HCT116 (cell line): Measurements from ENCODE around the gene GALNT17. TPM values are rescaled to one million over a fixed set of nuclear protein-coding genes. Genes with fewer than 3 reads are reported as not detected.

Experiments
- ATAC-seq: fragments of 200-7000 bp; cut with Tn5 transposase; 2 replicates; pipeline ENCODE4 v1.9.1; 2020; ENCODE audit warnings: mild to moderate bottlenecking, moderate library complexity
- BruUV-seq: library from RNA; stranded (reverse); fragments of 400-500 nt; replicated peaks from 2 replicates; lab custom pipeline; 2021; lab: Mats Ljungman, UMichigan
- CTCF ChIA-PET: fragments of 300-600 bp; sonication (Branson Sonifier 250); formaldehyde crosslinking; loops from one replicate; lab custom pipeline; 2021; ENCODE audit warnings: antibody characterized with exemption; lab: Charles Lee
- POLR2A ChIA-PET: fragments of 300-600, 350-600 bp; sonication (Branson Sonifier 250); formaldehyde crosslinking; loops from one replicate; lab custom pipeline; 2021; ENCODE audit warnings: antibody characterized with exemption; lab: Charles Lee
- RAD21 ChIA-PET, 2 experiments: fragments of 300-600 bp; sonication (Branson Sonifier 250); formaldehyde crosslinking; loops; one replicate each; lab custom pipeline; 2023; ENCODE audit warnings: low total read pairs in 2 of 2; ENCODE audit not compliant: uncharacterized antibody in 2 of 2, unreplicated experiment in 2 of 2, low non-redundant PET in 1 of 2; lab: Charles Lee
- DNase-seq: peaks from one replicate; pipeline ENCODE4 v3.0.0-alpha.2; 2010; ENCODE audit warnings: low read depth, low spot score
- H2AFZ ChIP-seq: fragments of 200-600 bp; shearing (Covaris generic), sonication (generic); 2 replicates; pipeline ENCODE4 v1.6.1; 2017; ENCODE audit warnings: low read depth, mixed run types, mixed read lengths, antibody characterized with exemption, low read length; ENCODE audit not compliant: poor library complexity, severe bottlenecking
- H3K27ac ChIP-seq: 2 replicates; pipeline ENCODE4 v1.5.1; 2012; ENCODE audit warnings: low read depth, low read length
- H3K27me3 ChIP-seq: fragments of 200-600 bp; sonication (generic); 2 replicates; pipeline ENCODE4 v1.6.1; 2016; ENCODE audit warnings: mixed run types, low read length, mixed read lengths; ENCODE audit not compliant: insufficient read depth
- H3K36me3 ChIP-seq, 2 experiments: fragments of 200-500 bp in 1 of 2; fragments of 200-600 bp in 1 of 2; sonication (Bioruptor generic) in 1 of 2; sonication (generic) in 1 of 2; 2 replicates each; pipeline versions ENCODE4 v1.5.1 to v1.6.1; 2014 to 2016; ENCODE audit warnings: low read length in 2 of 2, inconsistent platforms in 1 of 2, mixed read lengths in 1 of 2, mixed run types in 1 of 2; ENCODE audit not compliant: insufficient read depth in 2 of 2, control insufficient read depth in 1 of 2
- H3K4me1 ChIP-seq, 2 experiments: fragments of 200-600 bp in 1 of 2; sonication (generic) in 1 of 2; 2 replicates each; pipeline versions ENCODE4 v1.5.1 to v1.6.1; 2012 to 2017; ENCODE audit warnings: low read length in 2 of 2, inconsistent platforms in 1 of 2, mild to moderate bottlenecking in 1 of 2, mixed read lengths in 1 of 2, mixed run types in 1 of 2, moderate library complexity in 1 of 2; ENCODE audit not compliant: insufficient read depth in 2 of 2, control insufficient read depth in 1 of 2
- H3K4me2 ChIP-seq: fragments of 200-600 bp; sonication (generic); 2 replicates; pipeline ENCODE4 v1.6.1; 2017; ENCODE audit warnings: mixed run types, low read length, mixed read lengths
- H3K4me3 ChIP-seq, 2 experiments: fragments of 200-600 bp in 1 of 2; sonication (generic) in 1 of 2; replicated peaks in 1 of 2; 2 replicates each; pipeline ENCODE4 v1.5.1; 2011 to 2016; ENCODE audit warnings: low read length in 2 of 2, control low read depth in 1 of 2, low read depth in 1 of 2, mild to moderate bottlenecking in 1 of 2, mixed read lengths in 1 of 2, mixed run types in 1 of 2
- H3K79me2 ChIP-seq: fragments of 200-600 bp; sonication (generic); 2 replicates; pipeline ENCODE4 v1.6.1; 2017; ENCODE audit warnings: mild to moderate bottlenecking, mixed run types, low read length, moderate library complexity, mixed read lengths; ENCODE audit not compliant: insufficient read depth
- H3K9ac ChIP-seq: fragments of 200-600 bp; sonication (generic); 2 replicates; pipeline ENCODE4 v1.6.1; 2016; ENCODE audit warnings: low read length, mixed read lengths
- H3K9me2 ChIP-seq: fragments of 200-600 bp; sonication (generic), shearing (Covaris generic); 2 replicates; pipeline ENCODE4 v1.6.1; 2017; ENCODE audit warnings: mixed run types, mild to moderate bottlenecking, moderate library complexity; ENCODE audit not compliant: insufficient read depth
- H3K9me3 ChIP-seq, 2 experiments: fragments of 200-500 bp in 1 of 2; fragments of 200-600 bp in 1 of 2; sonication (Bioruptor generic) in 1 of 2; sonication (generic) in 1 of 2; 2 replicates each; pipeline ENCODE4 v1.6.1; 2014 to 2017; ENCODE audit warnings: low read length in 2 of 2, mixed read lengths in 2 of 2, inconsistent platforms in 1 of 2, low read depth in 1 of 2, mild to moderate bottlenecking in 1 of 2, mixed run types in 1 of 2, moderate library complexity in 1 of 2; ENCODE audit not compliant: control insufficient read depth in 1 of 2, insufficient read depth in 1 of 2
- H4K20me1 ChIP-seq: fragments of 200-600 bp; sonication (generic), shearing (Covaris generic); 2 replicates; pipeline ENCODE4 v1.6.1; 2017; ENCODE audit warnings: mixed run types, mild to moderate bottlenecking, moderate library complexity; ENCODE audit not compliant: insufficient read depth
- CBX3 ChIP-seq: IDR thresholded peaks from 2 replicates; pipeline ENCODE4 v1.6.1; 2012; ENCODE audit warnings: low read depth
- CEBPB ChIP-seq: IDR thresholded peaks from 2 replicates; pipeline ENCODE4 v1.6.1; 2012; ENCODE audit warnings: low read depth
- EGR1 ChIP-seq: IDR thresholded peaks from 2 replicates; pipeline ENCODE4 v1.6.1; 2012; ENCODE audit warnings: low read depth
- ELF1 ChIP-seq: IDR thresholded peaks from 2 replicates; pipeline ENCODE4 v1.6.1; 2012; ENCODE audit warnings: low read depth, borderline replicate concordance
- EZH2phosphoT487 ChIP-seq: fragments of 200-600 bp; IDR thresholded peaks from 2 replicates; pipeline ENCODE4 v1.6.1; 2018; ENCODE audit warnings: antibody characterized with exemption, borderline replicate concordance
- FOSL1 ChIP-seq: IDR thresholded peaks from 2 replicates; pipeline ENCODE4 v1.6.1; 2012; ENCODE audit warnings: low read depth
- JUND ChIP-seq: IDR thresholded peaks from 2 replicates; pipeline ENCODE4 v1.6.1; 2012
- SRF ChIP-seq: IDR thresholded peaks from 2 replicates; pipeline ENCODE4 v1.6.1; 2012; ENCODE audit warnings: low read depth
- ZFX ChIP-seq: fragments of 450-650 bp; IDR thresholded peaks from 2 replicates; pipeline ENCODE4 v1.6.1; 2017
- ZNF274 ChIP-seq: fragments of 200-500 bp; sonication (Bioruptor generic); IDR thresholded peaks from 2 replicates; pipeline ENCODE4 v1.6.1; 2014; ENCODE audit warnings: mild to moderate bottlenecking, low read depth, low read length, inconsistent platforms
- intact Hi-C: fragments of 100-400 bp; cut with micrococcal nuclease; formaldehyde crosslinking; loops from 2 replicates; pipeline ENCODE4 v1.10.0; 2022
- total RNA-seq: library from RNA; stranded (reverse); gene quantifications from one replicate; pipeline ENCODE4 v1.2.1, GENCODE V29; 2021; ENCODE audit not compliant: unreplicated experiment
- TF ChIP-seq, protein P1 (sequence below): IDR thresholded peaks from 2 replicates; pipeline ENCODE4 v1.6.1; 2012; ENCODE audit warnings: low read depth
- TF ChIP-seq, protein P2 (sequence below), 3 experiments: fragments of 200-600 bp in 1 of 3; sonication (generic) in 1 of 3; IDR thresholded peaks in 2 of 3; conservative IDR thresholded peaks in 1 of 3; 2 replicates each; pipeline ENCODE4 v1.5.1; 2012 to 2017; ENCODE audit warnings: low read depth in 2 of 3, low read length in 2 of 3, antibody characterized with exemption in 1 of 3, borderline replicate concordance in 1 of 3, control low read depth in 1 of 3, mild to moderate bottlenecking in 1 of 3, mixed read lengths in 1 of 3, mixed run types in 1 of 3, moderate library complexity in 1 of 3; ENCODE audit not compliant: insufficient read depth in 1 of 3

Gene GALNT17
- total RNA-seq, 1 experiment from 2014 or later: not detected

DNA sequence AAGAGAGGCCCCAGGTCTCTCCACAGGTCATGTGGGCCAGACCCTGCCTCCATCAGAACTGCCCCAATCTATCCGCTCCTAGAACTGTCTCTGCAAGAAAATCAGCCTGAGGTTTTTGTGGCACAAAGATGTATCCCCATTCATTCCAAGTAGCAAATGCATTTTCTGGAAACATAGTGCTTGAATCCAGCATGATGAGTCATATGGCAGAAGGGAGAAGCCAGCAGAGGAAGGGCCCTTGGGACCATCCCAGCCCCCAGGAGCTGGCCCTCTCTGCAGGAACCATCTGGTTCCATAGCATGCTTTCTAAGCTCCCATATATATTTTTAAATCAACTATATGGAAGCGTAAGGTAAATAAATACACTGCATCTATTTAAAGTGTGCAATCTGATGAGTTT, 563.2 kb downstream of the GALNT17 start:
- Histone ChIP-seq H3K4me2 (no peak overlapping the region), H3K27me3 (no peaks in the 10 kb centered on the region), H3K9me2 (no peaks in the 10 kb centered on the region), H3K9ac (no peak overlapping the region), H3K36me3 (no peaks in the 10 kb centered on the region), H3K27ac (no peak overlapping the region), H3K9me3 (peaks cover 4 to 8% of the 10 kb centered on the region in 2 experiments; a peak in 2 of 4 replicates), H3K4me3 (no peak overlapping the region), H3K4me1 (no peaks in the 10 kb centered on the region), H3K79me2 (no peaks in the 10 kb centered on the region), H2AFZ (no peak overlapping the region), H4K20me1 (no peaks in the 10 kb centered on the region)
- POLR2A ChIA-PET: no interaction called here
- CTCF ChIA-PET: no interaction called here
- ATAC-seq: no peak
- RAD21 ChIA-PET: no interaction called here
- intact Hi-C loops: no loop called here
- TF ChIP-seq, protein P1, sequence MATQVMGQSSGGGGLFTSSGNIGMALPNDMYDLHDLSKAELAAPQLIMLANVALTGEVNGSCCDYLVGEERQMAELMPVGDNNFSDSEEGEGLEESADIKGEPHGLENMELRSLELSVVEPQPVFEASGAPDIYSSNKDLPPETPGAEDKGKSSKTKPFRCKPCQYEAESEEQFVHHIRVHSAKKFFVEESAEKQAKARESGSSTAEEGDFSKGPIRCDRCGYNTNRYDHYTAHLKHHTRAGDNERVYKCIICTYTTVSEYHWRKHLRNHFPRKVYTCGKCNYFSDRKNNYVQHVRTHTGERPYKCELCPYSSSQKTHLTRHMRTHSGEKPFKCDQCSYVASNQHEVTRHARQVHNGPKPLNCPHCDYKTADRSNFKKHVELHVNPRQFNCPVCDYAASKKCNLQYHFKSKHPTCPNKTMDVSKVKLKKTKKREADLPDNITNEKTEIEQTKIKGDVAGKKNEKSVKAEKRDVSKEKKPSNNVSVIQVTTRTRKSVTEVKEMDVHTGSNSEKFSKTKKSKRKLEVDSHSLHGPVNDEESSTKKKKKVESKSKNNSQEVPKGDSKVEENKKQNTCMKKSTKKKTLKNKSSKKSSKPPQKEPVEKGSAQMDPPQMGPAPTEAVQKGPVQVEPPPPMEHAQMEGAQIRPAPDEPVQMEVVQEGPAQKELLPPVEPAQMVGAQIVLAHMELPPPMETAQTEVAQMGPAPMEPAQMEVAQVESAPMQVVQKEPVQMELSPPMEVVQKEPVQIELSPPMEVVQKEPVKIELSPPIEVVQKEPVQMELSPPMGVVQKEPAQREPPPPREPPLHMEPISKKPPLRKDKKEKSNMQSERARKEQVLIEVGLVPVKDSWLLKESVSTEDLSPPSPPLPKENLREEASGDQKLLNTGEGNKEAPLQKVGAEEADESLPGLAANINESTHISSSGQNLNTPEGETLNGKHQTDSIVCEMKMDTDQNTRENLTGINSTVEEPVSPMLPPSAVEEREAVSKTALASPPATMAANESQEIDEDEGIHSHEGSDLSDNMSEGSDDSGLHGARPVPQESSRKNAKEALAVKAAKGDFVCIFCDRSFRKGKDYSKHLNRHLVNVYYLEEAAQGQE: no peak
- TF ChIP-seq ELF1 (no peak), EZH2phosphoT487 (no peak), SRF (no peak)
- BruUV-seq: no TSS peak
- DNase-seq: no peak

DNA sequence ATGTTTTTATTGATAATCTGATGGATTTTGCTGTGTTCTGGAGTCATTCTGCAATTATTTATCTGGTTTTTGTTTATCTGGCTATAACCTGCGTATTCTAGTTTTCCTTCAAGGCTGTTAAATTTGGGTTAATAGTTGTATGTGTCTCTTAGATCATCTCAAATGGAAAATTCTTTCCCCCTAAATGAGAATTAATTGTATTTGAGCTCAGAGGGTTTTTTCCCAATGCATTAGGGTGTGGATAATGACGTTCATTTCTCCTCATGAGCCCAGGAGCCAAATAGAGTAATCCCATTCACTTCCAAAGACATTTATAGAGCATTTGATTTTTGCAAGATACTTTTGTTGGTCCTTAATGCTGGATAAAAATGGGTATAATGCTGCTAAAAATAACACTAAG, 564.6 kb downstream of the GALNT17 start:
- H3K4me2 ChIP-seq: no peak overlapping the region
- H3K27ac ChIP-seq: no peak overlapping the region
- no TSS peak for BruUV-seq
- ATAC-seq: no peak
- no peak overlapping the region for H3K9ac ChIP-seq
- no peaks in the 10 kb centered on the region for H3K27me3 ChIP-seq
- intact Hi-C loops: no loop called here
- POLR2A ChIA-PET: no interaction called here
- no peak for DNase-seq
- H3K9me3 ChIP-seq: peaks cover 4 to 5% of the 10 kb centered on the region in 2 experiments; a peak in 2 of 4 replicates
- CTCF ChIA-PET: no interaction called here
- H2AFZ ChIP-seq: no peak overlapping the region
- H3K4me1 ChIP-seq: no peaks in the 10 kb centered on the region
- RAD21 ChIA-PET: no interaction called here
- no peak overlapping the region for H3K4me3 ChIP-seq
- no peaks in the 10 kb centered on the region for H3K36me3 ChIP-seq
- H3K9me2 ChIP-seq: no peaks in the 10 kb centered on the region
- no peaks in the 10 kb centered on the region for H3K79me2 ChIP-seq
- no peaks in the 10 kb centered on the region for H4K20me1 ChIP-seq
- TF ChIP-seq ZFX (no peak), JUND (no peak), FOSL1 (no peak), ZNF274 (no peak), EZH2phosphoT487 (no peak), CEBPB (no peak), CBX3 (no peak), EGR1 (no peak)
- TF ChIP-seq, protein P1: no peak
- TF ChIP-seq, protein P2, sequence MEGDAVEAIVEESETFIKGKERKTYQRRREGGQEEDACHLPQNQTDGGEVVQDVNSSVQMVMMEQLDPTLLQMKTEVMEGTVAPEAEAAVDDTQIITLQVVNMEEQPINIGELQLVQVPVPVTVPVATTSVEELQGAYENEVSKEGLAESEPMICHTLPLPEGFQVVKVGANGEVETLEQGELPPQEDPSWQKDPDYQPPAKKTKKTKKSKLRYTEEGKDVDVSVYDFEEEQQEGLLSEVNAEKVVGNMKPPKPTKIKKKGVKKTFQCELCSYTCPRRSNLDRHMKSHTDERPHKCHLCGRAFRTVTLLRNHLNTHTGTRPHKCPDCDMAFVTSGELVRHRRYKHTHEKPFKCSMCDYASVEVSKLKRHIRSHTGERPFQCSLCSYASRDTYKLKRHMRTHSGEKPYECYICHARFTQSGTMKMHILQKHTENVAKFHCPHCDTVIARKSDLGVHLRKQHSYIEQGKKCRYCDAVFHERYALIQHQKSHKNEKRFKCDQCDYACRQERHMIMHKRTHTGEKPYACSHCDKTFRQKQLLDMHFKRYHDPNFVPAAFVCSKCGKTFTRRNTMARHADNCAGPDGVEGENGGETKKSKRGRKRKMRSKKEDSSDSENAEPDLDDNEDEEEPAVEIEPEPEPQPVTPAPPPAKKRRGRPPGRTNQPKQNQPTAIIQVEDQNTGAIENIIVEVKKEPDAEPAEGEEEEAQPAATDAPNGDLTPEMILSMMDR (IDR thresholded peaks at IDR 0.05 in 2 of 3, conservative IDR thresholded peaks at IDR 0.05 in 1 of 3; ENCODE audit: borderline replicate concordance in 1 of 3, insufficient read depth in 1 of 3, low read depth in 2 of 3, low read length in 2 of 3): no peak
